ENCODE data around the gene HOXA6.

DNA sequence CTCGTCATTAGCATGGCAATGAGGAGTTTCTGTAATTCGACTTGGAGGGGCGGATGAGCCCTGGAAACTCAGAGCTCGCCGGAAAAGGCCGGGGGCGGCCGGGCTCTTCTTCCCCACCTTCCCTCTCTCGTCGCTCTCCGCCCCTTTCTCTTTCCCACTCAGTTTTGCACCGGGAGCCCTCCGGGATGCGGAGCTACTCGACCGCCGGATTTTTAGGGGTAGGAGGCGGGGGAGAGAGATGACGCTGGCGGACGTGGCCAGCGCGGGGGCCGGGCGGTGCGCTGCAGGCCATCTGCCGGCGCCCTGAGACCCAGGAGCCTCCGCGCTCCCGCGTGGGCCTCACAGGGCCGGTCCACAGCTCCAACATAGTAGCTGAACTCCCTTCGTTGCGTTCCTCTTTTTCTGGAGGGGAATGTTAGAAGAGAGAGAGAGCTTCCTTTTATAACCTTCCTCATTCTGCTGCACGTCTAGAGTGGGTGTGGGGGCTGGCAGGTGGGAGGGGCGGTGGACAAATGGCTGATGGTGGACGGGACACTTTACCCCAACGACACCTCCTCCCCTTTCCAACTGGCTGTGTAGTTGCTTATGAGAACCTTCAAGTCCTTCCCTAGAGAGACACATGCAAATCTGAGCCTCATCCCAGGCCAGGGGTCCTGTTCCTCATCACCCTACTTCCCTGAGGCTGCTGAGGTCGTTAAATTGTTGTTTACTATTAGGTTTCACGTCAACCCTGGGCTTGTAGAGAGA lies 50.6 kb downstream of the HOXA6 start:
- TF ChIP-seq, protein P1, sequence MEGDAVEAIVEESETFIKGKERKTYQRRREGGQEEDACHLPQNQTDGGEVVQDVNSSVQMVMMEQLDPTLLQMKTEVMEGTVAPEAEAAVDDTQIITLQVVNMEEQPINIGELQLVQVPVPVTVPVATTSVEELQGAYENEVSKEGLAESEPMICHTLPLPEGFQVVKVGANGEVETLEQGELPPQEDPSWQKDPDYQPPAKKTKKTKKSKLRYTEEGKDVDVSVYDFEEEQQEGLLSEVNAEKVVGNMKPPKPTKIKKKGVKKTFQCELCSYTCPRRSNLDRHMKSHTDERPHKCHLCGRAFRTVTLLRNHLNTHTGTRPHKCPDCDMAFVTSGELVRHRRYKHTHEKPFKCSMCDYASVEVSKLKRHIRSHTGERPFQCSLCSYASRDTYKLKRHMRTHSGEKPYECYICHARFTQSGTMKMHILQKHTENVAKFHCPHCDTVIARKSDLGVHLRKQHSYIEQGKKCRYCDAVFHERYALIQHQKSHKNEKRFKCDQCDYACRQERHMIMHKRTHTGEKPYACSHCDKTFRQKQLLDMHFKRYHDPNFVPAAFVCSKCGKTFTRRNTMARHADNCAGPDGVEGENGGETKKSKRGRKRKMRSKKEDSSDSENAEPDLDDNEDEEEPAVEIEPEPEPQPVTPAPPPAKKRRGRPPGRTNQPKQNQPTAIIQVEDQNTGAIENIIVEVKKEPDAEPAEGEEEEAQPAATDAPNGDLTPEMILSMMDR (IDR thresholded peaks at IDR 0.05), result no peak
- TF ChIP-seq EZH2 (IDR thresholded peaks at IDR 0.05; ENCODE audit: borderline replicate concordance, insufficient read depth, low read depth, low read length, poor library complexity, severe bottlenecking), result no peak

All from B cell (primary cell).